GM20431 (cell line): ENCODE measurements around the gene NXPH1.

ENCODE experiments used
- in situ Hi-C: fragments of 300-500 bp; cut with MseI, MboI; formaldehyde crosslinking; loops from one replicate; pipeline ENCODE4 v1.15.0; 2020; ENCODE audit warnings: low sequenced_read_pairs; ENCODE audit not compliant: unreplicated experiment

The NXPH1 gene

DNA sequence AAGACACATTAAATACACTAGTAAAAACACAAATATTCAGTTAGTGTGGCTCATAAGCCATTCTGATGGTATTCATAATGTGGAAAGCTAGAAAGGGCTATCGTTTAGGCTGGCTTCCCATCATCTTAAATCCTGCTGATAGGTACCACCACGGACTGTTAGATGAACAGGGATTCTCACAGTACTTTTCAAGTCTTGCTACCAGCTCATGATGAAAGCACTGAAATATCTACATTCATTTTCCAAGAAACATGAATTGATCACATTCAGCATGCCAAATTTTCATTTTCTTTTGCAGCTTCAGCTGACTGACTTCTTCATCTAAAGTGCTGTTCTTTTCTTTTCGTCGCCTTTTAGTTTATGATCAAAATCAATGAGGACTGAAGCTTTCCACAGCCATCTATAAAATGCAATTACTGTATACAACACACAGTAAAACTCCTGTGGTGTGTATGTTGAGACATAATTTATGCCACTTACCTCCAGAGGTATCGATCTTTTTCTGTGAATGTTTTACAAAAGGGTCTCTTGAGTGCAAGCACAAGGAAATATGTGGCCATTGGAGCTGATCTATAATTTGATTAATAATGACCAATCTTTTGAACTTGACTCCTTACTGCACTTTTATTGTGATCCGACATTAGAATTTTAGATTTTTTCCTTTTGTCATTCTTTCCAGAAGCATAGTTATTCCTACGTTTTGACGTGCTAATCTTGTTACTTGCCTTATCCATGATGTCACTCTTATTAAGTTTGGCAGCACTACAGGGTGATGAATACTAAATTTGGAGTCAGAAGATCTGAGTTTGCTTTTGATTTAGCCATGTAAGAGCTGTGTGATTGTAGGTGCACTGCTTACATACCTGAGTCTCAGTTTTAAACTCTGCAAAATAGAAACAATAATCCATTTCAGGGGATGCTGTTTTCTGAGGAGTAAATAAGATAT lies 58.4 kb downstream of the NXPH1 start:
- in situ Hi-C loops, result no loop called here

DNA sequence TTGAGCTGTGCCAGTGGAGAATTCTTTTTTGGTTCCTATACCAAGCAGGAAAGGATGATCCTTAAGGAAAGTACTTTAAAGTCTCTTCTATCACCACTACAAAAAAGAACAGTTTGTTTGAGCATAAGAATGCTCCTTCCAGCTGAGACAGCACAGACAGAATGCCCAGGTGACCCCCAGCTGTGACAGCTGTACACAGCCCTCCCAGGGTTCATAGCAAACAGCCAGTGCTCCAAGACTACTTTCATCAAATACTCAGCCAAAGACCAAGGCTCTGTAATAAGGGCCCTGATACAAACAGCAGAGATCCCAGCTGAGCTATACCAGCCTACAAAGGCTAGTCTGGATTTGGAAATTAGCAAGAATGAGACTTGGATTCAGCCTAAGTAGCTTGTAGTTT lies 65.7 kb downstream of the NXPH1 start:
- in situ Hi-C loops, result no loop called here

DNA sequence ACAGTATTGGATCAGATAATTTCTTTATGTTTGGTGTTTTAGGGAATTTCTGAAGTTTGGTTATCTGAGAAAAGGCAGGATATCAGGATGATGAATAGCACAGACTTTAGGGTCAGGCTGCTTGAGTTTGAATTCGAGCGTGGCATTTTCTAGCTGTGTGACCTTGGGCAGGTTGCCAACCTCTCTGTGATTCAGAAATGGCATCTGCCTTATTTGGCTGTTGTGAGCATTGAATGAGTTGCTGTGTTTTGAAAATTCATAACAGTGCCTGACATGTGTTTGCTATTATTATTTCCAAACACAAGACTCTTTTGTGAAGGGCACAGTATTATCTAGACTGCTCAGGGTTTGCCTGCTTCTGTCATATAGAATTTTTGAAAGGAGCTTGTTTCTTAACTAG lies 66.9 kb downstream of the NXPH1 start:
- in situ Hi-C loops, result no loop called here

DNA sequence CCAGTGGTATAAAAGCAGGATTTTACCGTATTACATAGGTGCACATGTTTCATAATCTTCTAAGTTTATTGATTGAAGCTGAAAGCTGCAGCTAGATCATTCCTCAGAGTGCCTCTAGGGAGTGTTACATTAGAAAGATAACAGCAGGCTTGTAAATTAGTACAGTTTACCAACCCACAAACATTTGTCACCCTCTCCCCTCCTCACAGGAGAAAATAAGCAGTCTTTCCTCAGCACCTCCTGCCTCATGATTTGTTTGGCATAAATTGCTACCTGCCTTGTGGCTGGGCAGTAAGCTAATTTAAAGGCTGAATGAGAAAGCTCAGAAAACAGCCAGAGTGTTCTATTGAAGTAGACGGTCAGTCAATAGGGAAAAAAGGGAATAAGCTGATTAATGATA lies 74.2 kb downstream of the NXPH1 start:
- in situ Hi-C loops, result no loop called here

DNA sequence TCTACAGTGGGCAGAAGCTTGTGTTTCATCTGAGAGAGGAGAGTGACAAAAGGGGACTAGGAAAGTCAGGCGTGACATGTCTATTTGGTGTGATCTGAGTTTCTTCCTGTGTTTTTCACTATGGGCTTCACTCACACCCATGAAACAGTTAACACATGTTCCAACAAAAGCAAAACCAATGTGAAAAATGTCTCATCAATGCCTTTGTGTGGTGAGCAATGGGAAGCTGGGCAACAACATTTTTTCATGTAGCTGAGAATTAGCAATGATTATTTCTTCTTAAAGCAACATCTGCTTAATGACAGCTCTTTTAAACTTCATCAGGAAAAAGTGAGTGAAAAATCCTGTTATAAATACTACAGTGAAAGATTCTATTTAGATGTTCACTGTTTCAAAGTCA lies 76.2 kb downstream of the NXPH1 start:
- in situ Hi-C loops, result no loop called here

DNA sequence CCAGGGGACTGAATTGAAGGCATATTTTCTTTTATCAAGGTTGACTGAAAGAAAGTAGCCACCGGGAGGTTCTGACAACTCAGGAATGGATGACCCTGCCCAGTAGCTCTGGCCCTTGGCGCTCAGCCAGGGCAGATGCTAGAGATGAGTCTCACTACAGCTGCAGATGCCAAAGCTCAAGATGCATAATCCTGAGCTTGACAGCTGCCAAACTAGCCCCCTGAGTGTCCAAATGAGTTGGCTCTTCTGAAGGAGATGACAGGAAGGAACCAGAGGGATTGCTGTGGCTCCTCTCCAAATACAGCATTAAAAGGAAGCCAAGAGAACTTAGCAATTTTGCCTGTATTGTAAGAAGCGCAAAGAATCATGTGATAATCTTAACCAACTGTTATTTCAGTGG lies 78.4 kb downstream of the NXPH1 start:
- in situ Hi-C loops, result no loop called here

DNA sequence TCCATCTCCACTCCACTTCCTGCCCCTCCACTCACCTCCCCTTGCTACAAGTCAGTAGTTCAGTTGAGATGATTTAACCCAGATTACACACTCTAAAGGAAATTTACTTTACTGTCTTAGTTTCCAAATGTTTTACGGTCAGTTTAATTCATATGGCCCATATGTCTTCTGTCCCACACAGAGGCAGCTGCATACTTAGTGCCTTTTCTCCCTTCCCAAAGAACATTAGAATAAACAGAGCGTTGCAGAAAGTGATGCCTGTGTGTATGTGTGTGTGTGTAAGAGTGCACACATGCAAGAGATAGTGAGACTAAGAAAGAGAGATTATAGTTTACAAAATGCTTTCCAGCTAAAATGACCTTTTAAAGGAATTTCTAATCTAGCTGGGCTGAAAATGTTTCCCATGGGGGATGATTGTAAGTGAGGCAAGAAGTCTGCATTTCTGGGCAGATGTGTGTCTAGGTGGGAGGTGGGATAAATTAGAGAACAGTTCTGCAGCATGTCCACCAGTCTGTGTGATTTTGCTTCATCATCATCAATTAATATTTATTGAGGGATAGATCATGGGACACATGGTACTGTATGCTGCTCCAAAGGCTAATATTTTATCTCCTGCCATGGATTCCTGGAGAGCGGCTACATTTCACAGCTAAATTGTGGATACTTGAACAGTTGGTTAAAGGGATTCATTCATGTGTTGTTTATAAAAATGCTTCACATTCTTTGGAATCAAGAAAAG lies 81.5 kb downstream of the NXPH1 start:
- in situ Hi-C loops, result no loop called here

DNA sequence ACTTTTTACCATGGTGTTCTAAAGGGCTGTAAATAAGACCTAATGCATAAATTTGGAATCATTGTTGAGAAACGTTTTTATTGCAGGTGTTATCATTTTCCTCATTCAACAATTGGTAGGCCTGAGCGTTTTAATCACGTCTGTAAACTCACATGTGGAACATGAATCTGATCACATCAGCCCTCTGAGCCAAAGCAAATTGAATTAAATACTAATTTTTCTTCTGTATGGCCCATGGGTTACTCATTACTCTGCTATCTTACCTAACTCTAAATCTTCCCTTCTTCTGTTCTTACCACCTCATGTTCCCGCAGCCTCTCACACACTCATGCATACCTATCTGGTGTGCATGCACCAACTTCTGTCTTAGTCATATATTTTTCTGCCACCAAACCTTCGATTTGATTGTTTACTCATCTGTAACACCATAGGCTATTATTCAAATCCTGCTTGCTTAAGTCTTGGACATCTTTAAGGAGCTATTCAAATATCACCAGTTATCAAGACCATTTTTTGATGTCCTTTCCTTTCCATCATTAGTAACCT lies 82.3 kb downstream of the NXPH1 start:
- in situ Hi-C loops, result no loop called here

DNA sequence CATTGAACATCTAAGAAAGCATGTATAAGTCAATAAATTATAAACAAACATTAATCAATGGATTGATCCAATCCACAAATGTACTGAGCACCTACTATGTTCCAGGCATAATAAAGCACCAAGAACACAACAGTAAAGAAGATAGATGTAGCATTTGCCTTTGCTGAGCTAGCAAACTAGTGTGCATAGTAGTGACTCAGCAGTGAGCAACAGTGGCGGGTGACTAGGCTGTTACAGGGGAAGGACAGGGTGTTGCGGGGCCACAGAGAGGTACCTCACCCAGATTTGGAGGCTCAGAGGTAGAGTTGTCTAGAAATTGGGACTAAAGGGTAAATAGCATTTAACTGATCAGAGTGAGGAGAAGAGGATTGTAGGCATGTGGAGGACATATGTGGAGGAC lies 83.6 kb downstream of the NXPH1 start:
- in situ Hi-C loops, result no loop called here

DNA sequence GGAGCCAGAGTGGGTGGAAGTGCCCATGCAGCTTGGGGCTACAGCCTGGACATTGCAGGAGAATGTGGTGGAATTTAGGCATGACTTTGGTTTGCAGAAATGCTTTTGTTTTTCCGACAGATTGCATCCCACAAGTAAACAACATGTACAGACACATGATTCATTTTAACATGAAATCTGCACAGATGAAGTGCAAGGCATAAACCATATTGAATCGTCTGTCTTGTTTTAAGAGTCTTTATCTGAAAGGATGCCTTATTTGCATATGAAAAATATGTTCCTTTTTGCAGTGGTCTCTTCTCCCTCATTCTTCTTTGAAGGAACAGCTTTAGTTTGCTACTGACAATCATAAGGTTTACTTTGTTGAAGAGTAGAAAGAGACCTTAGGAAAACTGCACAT lies 94.9 kb downstream of the NXPH1 start:
- in situ Hi-C loops, result no loop called here

DNA sequence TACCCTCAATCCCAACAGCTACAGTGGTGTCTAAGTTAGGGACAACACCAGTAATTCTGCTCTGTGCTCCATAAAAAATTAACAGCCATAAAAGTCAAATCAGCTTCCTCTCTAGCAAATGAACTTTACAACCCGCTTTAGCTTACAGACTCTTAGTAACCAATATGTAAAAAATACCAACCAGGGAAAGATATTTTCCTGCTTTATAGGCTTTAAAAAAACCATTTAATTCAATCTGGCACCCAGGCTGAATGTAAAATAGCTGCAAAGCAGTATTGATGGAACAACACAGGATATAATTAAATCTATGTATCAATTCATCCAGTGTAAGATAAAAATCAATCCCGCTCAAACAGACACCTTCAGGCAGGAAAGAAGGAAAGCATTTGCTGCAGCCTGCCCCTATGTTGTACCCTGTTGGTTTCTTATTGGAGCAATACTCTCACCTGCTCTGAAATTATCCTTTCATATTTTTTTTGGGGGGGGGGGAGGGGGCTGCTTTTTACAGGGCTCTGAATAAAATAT lies 98.6 kb downstream of the NXPH1 start:
- in situ Hi-C loops, result no loop called here

DNA sequence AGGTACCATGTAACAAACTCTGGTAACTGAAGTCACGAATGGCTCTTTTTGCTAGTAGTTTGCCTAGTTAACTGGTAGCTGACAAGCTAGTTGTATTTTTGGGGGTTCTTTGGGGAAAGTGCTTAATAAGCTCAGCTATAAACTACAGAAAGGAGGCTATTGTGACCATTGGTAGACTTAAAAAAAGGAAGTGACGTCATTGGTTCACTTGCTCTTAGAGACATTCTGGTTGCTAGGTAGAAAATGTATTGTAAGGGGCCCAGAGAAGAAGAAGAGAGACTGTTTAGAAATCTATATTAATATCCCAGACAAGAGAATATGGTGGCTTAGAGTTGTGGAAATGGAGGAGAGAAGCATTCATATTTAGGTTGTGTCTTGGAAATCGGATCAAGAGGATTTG lies 103.0 kb downstream of the NXPH1 start:
- in situ Hi-C loops, result no loop called here

DNA sequence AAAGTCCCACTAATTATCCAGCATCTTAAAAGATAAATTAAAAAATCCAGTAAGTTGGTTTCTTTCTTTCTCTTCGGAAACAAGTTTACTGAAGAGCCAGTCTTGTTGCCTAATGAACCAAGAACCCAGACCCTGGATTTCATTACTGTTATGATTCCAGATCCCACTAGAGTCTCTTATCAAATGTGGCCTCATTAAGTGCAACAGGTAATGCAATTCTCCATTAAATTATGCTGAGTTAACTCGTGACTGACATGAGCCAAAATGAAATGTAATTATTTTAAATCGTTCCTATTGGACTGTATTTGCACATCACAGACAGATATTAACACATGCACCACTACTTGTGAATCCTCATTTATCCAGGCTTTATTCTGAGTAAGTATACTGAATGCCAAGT lies 115.6 kb downstream of the NXPH1 start:
- in situ Hi-C loops, result no loop called here

DNA sequence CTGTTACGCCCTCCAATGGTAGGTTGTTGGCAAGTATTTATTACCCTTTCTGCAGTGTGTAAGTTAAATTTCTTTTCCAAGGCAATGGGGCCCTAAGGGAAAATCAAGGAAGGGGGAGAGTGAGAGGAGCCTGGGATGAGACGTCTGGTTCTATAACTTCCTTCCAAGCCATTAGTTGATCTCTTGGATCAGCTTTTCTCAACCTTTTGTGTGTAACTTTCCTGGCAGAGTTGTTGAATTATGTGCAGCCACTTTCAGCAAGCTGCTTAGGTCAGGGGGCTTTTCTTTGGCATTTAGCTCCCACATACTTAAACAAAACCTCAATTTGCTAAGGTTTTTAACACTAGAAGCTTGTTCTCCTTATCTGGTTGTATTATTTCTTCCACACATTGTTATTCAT lies 127.1 kb downstream of the NXPH1 start:
- in situ Hi-C loops, result no loop called here

DNA sequence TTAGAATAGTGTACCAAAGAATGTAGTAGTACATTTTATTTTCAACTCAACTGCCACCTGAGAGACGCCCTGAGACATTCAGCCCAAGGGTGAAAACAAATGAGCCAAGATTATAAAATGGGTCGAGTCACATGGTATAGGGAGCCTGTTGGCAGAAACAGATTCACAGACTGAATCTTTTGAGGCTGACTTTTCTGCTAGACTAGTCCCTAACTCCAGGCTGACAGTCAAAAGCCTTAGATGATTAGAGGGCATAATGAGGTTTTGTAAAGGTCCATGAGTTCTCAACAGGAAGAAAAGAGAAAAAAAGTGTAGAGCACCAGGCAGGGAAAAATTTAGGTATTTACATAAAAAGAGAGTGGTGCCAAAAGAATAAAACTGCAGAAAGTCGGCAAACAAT lies 128.0 kb downstream of the NXPH1 start:
- in situ Hi-C loops, result no loop called here

DNA sequence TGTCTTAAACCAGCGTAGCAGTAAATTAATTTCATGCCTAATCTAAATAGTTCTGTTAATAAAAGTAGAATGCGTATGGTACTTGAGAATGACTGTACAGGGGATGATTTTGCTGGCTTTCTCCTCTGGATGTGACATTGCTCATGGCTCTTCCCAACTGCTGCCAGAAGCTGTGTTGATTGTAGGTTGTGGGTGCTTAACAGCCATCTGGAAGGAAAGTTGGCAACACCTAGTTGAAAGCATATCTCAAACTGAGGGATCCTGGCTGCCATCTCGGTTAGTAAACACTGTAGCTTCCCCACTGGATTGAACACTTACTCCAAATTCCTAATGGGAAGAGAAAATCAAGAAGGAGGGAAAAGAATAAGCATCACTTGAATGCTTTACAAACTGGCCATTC lies 130.9 kb downstream of the NXPH1 start:
- in situ Hi-C loops, result no loop called here

DNA sequence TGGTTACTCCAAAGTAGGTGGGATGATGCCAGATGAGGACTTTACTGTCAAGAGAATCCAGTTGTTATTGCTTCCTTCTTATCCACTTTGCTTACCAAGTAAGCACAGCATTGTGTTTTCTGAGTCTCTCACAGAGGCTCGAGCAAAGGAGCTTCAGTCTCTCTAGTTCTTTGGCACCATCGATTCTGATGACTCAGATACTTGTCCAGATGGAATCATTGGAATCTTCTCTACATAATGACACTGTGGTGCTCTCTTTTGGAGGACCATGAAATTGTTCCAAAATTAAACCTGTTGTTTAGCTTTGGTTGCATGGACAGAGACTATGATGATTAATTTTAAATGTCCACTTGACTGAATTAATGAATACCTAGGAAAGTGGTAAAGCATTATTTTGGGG lies 132.6 kb downstream of the NXPH1 start:
- in situ Hi-C loops, result no loop called here

DNA sequence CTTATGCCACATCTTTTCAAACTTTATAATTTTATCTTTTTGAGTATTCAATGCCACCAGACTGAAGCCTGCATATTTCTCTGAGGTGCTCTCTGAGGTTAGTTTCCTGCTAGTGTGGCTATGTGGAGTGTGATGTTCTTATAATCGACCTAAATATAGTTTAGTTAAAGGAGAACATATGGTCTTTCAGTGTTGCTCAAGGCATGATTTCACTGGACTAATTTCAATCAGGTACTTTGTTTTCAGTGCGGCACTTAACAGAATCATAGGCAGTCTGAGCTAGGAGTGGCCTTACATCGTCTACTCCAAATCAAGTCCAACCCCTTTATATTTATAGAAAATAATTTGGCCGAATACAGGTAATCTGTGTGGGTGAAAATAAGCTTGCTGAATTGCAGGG lies 134.2 kb downstream of the NXPH1 start:
- in situ Hi-C loops, result no loop called here

DNA sequence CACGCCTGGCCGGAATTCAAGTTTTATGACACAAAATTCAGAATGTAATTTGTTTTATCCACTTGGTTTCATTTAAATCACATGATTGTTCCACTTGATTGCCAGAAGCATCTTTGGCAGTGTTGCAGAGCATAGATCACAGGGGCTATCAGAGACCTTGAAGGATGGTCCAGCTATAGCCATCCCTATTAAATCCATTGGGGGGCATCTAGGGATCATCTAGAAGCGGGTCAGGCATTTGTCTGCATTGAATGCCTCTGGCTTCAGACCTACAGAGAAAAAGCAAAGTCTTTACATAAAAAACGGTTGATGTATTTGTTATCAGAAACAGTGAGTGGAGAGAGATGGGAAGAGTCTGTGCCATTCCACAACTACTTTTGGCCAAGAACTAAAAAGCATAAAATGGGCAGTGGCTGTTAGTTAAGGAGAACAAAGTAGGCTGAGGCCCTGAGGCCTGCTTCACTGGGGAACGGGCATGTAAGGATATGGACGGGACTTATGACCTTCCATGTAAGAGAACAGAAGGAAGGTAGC lies 146.3 kb downstream of the NXPH1 start:
- in situ Hi-C loops, result no loop called here

DNA sequence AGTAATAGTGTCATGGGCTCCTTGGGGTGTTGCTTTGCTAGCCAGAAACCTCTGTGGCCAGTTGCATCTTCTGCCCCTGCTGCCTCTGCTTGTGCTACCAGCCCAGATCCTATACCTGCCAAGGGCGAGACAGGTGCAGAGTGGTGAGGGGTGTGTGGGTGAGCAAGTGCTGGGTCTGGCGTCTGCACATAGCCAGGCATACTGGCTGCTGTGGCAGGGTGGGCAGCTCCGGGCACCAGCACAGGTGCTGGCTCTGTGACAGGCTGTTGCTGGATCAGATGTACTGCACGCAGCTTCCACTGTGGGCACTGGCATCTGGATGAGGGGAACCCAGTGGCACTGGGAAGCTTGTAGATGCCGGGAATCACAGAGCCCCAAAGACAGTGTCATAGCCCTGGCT lies 148.4 kb downstream of the NXPH1 start:
- in situ Hi-C loops, result no loop called here

DNA sequence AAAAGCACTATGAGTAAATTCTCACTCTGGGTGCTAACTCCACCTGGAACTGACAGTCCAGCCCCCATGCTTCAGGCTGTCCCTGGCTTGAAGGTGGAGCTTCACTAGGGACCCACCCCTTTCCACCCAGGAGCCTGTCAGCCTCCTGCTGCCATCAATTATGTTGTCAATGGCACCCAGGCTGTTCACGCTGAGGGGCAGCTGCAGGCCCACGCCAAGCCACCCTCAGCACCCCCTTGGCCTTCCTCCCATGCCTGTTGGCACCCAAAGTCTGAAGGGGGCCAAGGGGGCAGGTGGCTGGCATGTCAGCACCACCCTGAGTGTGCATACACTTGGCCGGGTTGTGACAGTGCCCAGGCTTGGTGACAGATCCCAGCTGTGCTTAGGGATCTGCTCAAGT lies 149.3 kb downstream of the NXPH1 start:
- in situ Hi-C loops, result no loop called here
